GM12891 (cell line): ENCODE measurements around the gene KRT77.

Experiments used
- PAX5 ChIP-seq: IDR thresholded peaks from 2 replicates; pipeline ENCODE4 v1.6.1; 2011; ENCODE audit warnings: low read length, moderate library complexity, mild to moderate bottlenecking; ENCODE audit not compliant: insufficient read depth, severe bottlenecking
- POLR2A ChIP-seq: IDR thresholded peaks from 2 replicates; pipeline ENCODE4 v1.6.1; 2011; ENCODE audit warnings: low read depth, low read length, control low read depth
- POLR2AphosphoS5 ChIP-seq: IDR thresholded peaks from 2 replicates; pipeline ENCODE4 v1.6.1; 2011; ENCODE audit warnings: low read depth, low read length, control low read depth
- POU2F2 ChIP-seq: IDR thresholded peaks from 2 replicates; pipeline ENCODE4 v1.6.1; 2011; ENCODE audit warnings: low read depth, mild to moderate bottlenecking, control low read depth, low read length, moderate library complexity
- SPI1 ChIP-seq: IDR thresholded peaks from 2 replicates; pipeline ENCODE4 v1.6.1; 2011; ENCODE audit warnings: low read depth, low read length, control low read depth
- TAF1 ChIP-seq: IDR thresholded peaks from 2 replicates; pipeline ENCODE4 v1.6.1; 2011; ENCODE audit warnings: low read depth, low read length, control low read depth

DNA sequence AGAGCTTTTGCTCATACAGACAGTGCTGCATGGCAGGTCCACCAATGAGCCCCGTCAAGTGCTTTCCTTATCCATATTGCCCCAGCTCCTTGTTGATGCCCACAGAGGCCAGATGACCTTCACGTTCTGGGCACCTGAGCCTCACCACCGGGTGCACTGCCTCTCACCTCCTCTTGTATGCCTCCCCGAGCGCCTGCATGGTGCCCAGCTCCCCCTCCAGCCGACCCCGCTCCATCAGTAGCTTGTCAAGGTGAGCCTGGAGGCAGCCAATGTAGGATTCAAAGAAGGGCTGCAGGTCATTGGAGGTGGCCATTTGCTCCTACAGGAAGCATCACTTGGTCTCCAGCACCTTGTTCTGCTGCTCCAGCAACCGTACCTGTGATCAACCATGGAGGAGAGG is 31.8 kb upstream of the KRT77 start:
- TF ChIP-seq POLR2A (no peak), POLR2AphosphoS5 (no peak), SPI1 (no peak), POU2F2 (no peak), TAF1 (no peak), PAX5 (no peak)
